Endodermal cell (in vitro differentiated cells): ENCODE measurements around the gene ZNF644. TPM values are rescaled to one million over a fixed set of nuclear protein-coding genes. Genes with fewer than 3 reads are reported as not detected.
A peak's percentile ranks its signal among the peaks of the same experiment; 100 is the strongest.

ENCODE experiments used
- DNase-seq: peaks from one replicate; pipeline ENCODE4 v3.0.0-alpha.2; 2017
- H3K27ac ChIP-seq: 2 replicates; pipeline ENCODE4 v1.5.1; 2013; ENCODE audit warnings: mild to moderate bottlenecking, low read depth, low read length, moderate library complexity
- H3K27me3 ChIP-seq: 2 replicates; pipeline ENCODE4 v1.6.1; 2013; ENCODE audit warnings: mild to moderate bottlenecking, low read length, moderate library complexity; ENCODE audit not compliant: insufficient read depth, control insufficient read depth, poor library complexity, severe bottlenecking
- H3K36me3 ChIP-seq: 2 replicates; pipeline ENCODE4 v1.7.0; 2013; ENCODE audit warnings: mild to moderate bottlenecking, low read length, moderate library complexity; ENCODE audit not compliant: control insufficient read depth, insufficient read depth
- H3K4me1 ChIP-seq: one replicate; pipeline ENCODE4 v1.7.0; 2013; ENCODE audit warnings: low read length; ENCODE audit not compliant: control insufficient read depth, insufficient read depth
- H3K4me3 ChIP-seq: 2 replicates; pipeline ENCODE4 v1.5.1; 2013; ENCODE audit warnings: mild to moderate bottlenecking, low read length, moderate library complexity
- H3K9ac ChIP-seq: 2 replicates; pipeline ENCODE4 v1.6.1; 2013; ENCODE audit warnings: mild to moderate bottlenecking, low read length, moderate library complexity; ENCODE audit not compliant: poor library complexity, severe bottlenecking; ENCODE audit errors: extremely low read depth
- H3K9me3 ChIP-seq: 2 replicates; pipeline ENCODE4 v1.6.1; 2013; ENCODE audit warnings: mild to moderate bottlenecking, low read length, moderate library complexity; ENCODE audit not compliant: control insufficient read depth
- H3K27ac Mint-ChIP-seq: 2 replicates; pipeline ENCODE4 v1.8.0; 2020; ENCODE audit warnings: mixed read lengths
- H3K27me3 Mint-ChIP-seq: 2 replicates; pipeline ENCODE4 v1.8.0; 2021; ENCODE audit warnings: mild to moderate bottlenecking, mixed read lengths; ENCODE audit not compliant: insufficient read depth
- H3K36me3 Mint-ChIP-seq: 2 replicates; pipeline ENCODE4 v1.8.0; 2020; ENCODE audit warnings: low read depth, mixed read lengths
- H3K4me1 Mint-ChIP-seq: 2 replicates; pipeline ENCODE4 v1.8.0; 2020; ENCODE audit warnings: mixed read lengths
- H3K4me3 Mint-ChIP-seq: 2 replicates; pipeline ENCODE4 v1.8.0; 2020; ENCODE audit warnings: mild to moderate bottlenecking, moderate library complexity, mixed read lengths
- H3K9me3 Mint-ChIP-seq: 2 replicates; pipeline ENCODE4 v1.8.0; 2020; ENCODE audit warnings: mild to moderate bottlenecking, mixed read lengths
- CTCF ChIP-seq: fragments of 200-600 bp; sonication (generic); conservative IDR thresholded peaks from 2 replicates; pipeline ENCODE4 v1.5.0; 2021; ENCODE audit warnings: antibody characterized with exemption, mild to moderate bottlenecking
- WGBS, 2 experiments: methylation state at CpG; one replicate each; pipeline versions ENCODE4 v1.1.5 to v1.1.7; 2013; ENCODE audit warnings: missing lambda C conversion rate in 2 of 2, mixed read lengths in 1 of 2; ENCODE audit not compliant: insufficient coverage in 1 of 2, insufficient read length in 1 of 2; 5-methylcytosine and 5-hydroxymethylcytosine counted together
- total RNA-seq, 2 donors: library from RNA; stranded (reverse); fragmentation: NEBNext Ultra II Directional in 1 of 2; extraction: Animal tissue kit (Norgen Biotek cat#: 25700) in 1 of 2; gene quantifications; 2 replicates in 1 of 2; 3 replicates in 1 of 2; pipeline ENCODE4 v1.2.1, GENCODE V29; 2021

Gene ZNF644
- total RNA-seq, 2 donors from 2014 or later: 57.5 to 75.7 TPM

GRCh38 chr1:90926971-90927370 is 94.9 kb downstream of the ZNF644 start:
- peaks cover 8% of the 10 kb centered on the region for H3K36me3 ChIP-seq
- 52% methylated on average over 3 of the region's 3 CpGs; no CpG with 5 or more reads in 1 of the 2 experiments for WGBS, 2 experiments
- H3K9me3 ChIP-seq: no peaks in the 10 kb centered on the region
- H3K4me1 ChIP-seq: peaks cover 5% of the 10 kb centered on the region
- H3K27ac Mint-ChIP-seq: peak overlapping the region; percentile 11
- H3K27me3 ChIP-seq: no peaks in the 10 kb centered on the region
- no peak overlapping the region for H3K9ac ChIP-seq
- peaks cover 2% of the 10 kb centered on the region for H3K9me3 Mint-ChIP-seq
- DNase-seq: peak; percentile 56
- H3K27me3 Mint-ChIP-seq: no peaks in the 10 kb centered on the region
- peaks cover 10% of the 10 kb centered on the region for H3K36me3 Mint-ChIP-seq
- H3K27ac ChIP-seq: peak overlapping the region; percentile 12
- no peak overlapping the region for H3K4me3 ChIP-seq
- no peak overlapping the region for H3K4me3 Mint-ChIP-seq
- peaks cover 46% of the 10 kb centered on the region for H3K4me1 Mint-ChIP-seq
- TF ChIP-seq CTCF: no peak

GRCh38 chr1:90925928-90926869 is 95.6 kb downstream of the ZNF644 start:
- WGBS, 2 experiments: 93% methylated on average over 1 of the region's 1 CpG; no CpG with 5 or more reads in 1 of the 2 experiments
- Mint-ChIP-seq H3K4me3 (no peak overlapping the region), H3K36me3 (peaks cover 10% of the 10 kb centered on the region), H3K4me1 (peaks cover 52% of the 10 kb centered on the region), H3K27me3 (no peaks in the 10 kb centered on the region), H3K27ac (peak overlapping the region; percentile 65), H3K9me3 (peaks cover 2% of the 10 kb centered on the region)
- Histone ChIP-seq H3K4me3 (no peak overlapping the region), H3K4me1 (peaks cover 5% of the 10 kb centered on the region), H3K36me3 (peaks cover 4% of the 10 kb centered on the region), H3K9ac (no peak overlapping the region), H3K27me3 (no peaks in the 10 kb centered on the region), H3K9me3 (no peaks in the 10 kb centered on the region), H3K27ac (peak overlapping the region; percentile 39)
- DNase-seq: peak; percentile 43
- no peak for TF ChIP-seq CTCF

- no peaks in the 10 kb centered on the region for H3K27me3 Mint-ChIP-seq
- peak overlapping the region; percentile 0 for H3K27ac Mint-ChIP-seq
- TF ChIP-seq CTCF: no peak
- DNase-seq: peak; percentile 76
- peaks cover 2% of the 10 kb centered on the region for H3K9me3 Mint-ChIP-seq
- peaks cover 5% of the 10 kb centered on the region for H3K4me1 ChIP-seq
- no peak overlapping the region for H3K27ac ChIP-seq
- WGBS, 2 experiments: 41 to 42% methylated on average over 4 of the region's 4 CpGs
- peaks cover 8% of the 10 kb centered on the region for H3K36me3 Mint-ChIP-seq
- no peaks in the 10 kb centered on the region for H3K27me3 ChIP-seq
- no peak overlapping the region for H3K4me3 Mint-ChIP-seq
- H3K4me3 ChIP-seq: no peak overlapping the region
- H3K4me1 Mint-ChIP-seq: peaks cover 52% of the 10 kb centered on the region
- H3K36me3 ChIP-seq: no peaks in the 10 kb centered on the region
- no peaks in the 10 kb centered on the region for H3K9me3 ChIP-seq
- H3K9ac ChIP-seq: no peak overlapping the region
Measured at GRCh38 chr1:90924982-90925381, 96.9 kb downstream of the ZNF644 start.
